GM19025 (cell line): ENCODE data around the gene DRC3.

ENCODE experiments used
- ATAC-seq: cut with Tn5 transposase; IDR thresholded peaks from one replicate; pipeline ENCODE4 v1.9.1; 2021; ENCODE audit warnings: mild to moderate bottlenecking, low read depth, moderate library complexity; ENCODE audit not compliant: unreplicated experiment

The DRC3 gene

GRCh38 chr17:18041776-18042175, 69.1 kb downstream of the DRC3 start:
- ATAC-seq: no peak

- ATAC-seq: no peak
These were observed 70.3 kb downstream of the DRC3 start for GRCh38 chr17:18042983-18043382.

GRCh38 chr17:18043491-18043890, 70.8 kb downstream of the DRC3 start:
- ATAC-seq: no peak

GRCh38 chr17:18044609-18045008, 71.9 kb downstream of the DRC3 start:
- ATAC-seq: no peak

- no peak for ATAC-seq
These were observed 73.2 kb downstream of the DRC3 start for GRCh38 chr17:18045691-18046350.

- no peak for ATAC-seq
These were observed 82.9 kb downstream of the DRC3 start for GRCh38 chr17:18055597-18055996.

- ATAC-seq: no peak
These were observed 83.6 kb downstream of the DRC3 start for GRCh38 chr17:18056214-18056613.

- ATAC-seq: no peak
These were observed 86.6 kb downstream of the DRC3 start for GRCh38 chr17:18059283-18059682.

- no peak for ATAC-seq
These were observed 91.4 kb downstream of the DRC3 start for GRCh38 chr17:18064053-18064452.

GRCh38 chr17:18065546-18065945, 92.9 kb downstream of the DRC3 start:
- no peak for ATAC-seq
